GM19193 (cell line): ENCODE measurements around the gene OR2F2.

Experiments used
- POLR2A ChIP-seq: IDR thresholded peaks from 4 replicates; pipeline ENCODE4 v1.6.1; 2011; ENCODE audit not compliant: insufficient read depth, insufficient read length; ENCODE audit errors: extremely low read depth

The OR2F2 gene

GRCh38 chr7:143953421-143953820, 18.4 kb downstream of the OR2F2 start:
- TF ChIP-seq POLR2A = no peak

GRCh38 chr7:143954135-143954534, 19.1 kb downstream of the OR2F2 start:
- TF ChIP-seq POLR2A = no peak

- no peak for TF ChIP-seq POLR2A
These were observed 19.5 kb downstream of the OR2F2 start, which contains the start of gene OR2F1 for GRCh38 chr7:143954544-143954943. TSS of gene OR2F1 (plus strand) at chr7:143954844. CDS start at chr7:143959971, 5,127 bp downstream.

GRCh38 chr7:143958781-143959180, 23.7 kb downstream of the OR2F2 start:
- no peak for TF ChIP-seq POLR2A

DNA sequence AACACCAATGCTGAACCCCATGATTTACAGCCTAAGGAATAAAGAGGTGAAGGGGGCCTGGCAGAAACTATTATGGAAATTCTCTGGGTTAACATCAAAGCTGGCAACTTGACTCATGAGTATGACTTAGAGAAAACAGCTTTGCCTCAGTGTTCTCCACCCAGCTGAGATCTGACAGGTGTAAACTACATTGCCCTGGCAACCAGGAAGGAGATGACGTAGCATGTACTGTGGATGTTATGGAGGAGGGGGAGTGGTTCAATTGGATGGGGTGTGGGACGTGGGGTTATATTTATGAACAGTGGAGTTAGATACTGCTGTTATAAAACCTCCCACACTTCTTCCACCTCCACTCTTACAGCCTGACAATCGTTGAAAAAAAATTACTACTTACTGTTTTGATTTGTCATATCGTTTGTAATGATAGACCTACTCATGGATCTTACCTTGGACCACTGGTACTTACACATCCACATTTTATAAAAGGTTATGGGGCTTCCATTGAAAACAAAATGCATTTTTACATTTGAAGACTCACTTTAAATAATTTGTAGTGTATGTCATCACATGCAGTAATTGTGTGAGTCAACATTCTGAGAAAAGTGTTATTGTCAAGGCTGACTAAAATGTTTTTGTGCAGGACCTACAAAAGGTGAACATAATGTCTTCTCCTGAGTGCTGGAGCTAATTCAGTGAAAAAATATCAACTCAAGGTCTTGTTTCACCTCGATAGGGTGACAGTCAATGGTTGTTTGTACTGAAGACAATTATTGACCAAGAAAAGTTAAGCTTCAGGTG, 26.0 kb downstream of the OR2F2 start:
- TF ChIP-seq POLR2A = no peak

DNA sequence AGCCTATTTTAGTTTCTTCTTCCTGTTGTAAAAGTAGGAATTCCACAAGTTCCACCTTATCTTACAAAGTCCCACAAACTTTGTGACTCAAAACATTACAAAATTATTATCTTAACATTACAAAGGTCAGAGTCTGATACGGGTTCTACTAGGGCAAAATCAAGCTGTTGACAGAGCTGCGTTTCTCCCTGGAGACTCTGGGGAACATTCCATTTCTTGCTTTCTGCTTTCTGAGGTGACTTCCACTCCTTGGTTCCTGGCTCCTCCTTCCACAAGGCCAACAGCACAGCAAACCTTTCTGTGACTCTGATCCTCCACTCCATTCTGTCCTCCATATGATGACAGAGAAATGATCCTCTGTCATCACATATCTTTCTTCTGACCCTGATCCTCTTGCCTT, 30.2 kb downstream of the OR2F2 start:
- no peak for TF ChIP-seq POLR2A

GRCh38 chr7:143967398-143967797, 32.4 kb downstream of the OR2F2 start:
- TF ChIP-seq POLR2A = no peak

- no peak for TF ChIP-seq POLR2A
These were observed 38.9 kb downstream of the OR2F2 start for GRCh38 chr7:143973870-143974416.

- no peak for TF ChIP-seq POLR2A
These were observed 39.4 kb downstream of the OR2F2 start for GRCh38 chr7:143974459-143974858.

GRCh38 chr7:143975617-143976016, 40.6 kb downstream of the OR2F2 start:
- TF ChIP-seq POLR2A = no peak

GRCh38 chr7:143978585-143978984, 43.6 kb downstream of the OR2F2 start:
- no peak for TF ChIP-seq POLR2A

GRCh38 chr7:143979359-143979758, 44.3 kb downstream of the OR2F2 start:
- TF ChIP-seq POLR2A = no peak

DNA sequence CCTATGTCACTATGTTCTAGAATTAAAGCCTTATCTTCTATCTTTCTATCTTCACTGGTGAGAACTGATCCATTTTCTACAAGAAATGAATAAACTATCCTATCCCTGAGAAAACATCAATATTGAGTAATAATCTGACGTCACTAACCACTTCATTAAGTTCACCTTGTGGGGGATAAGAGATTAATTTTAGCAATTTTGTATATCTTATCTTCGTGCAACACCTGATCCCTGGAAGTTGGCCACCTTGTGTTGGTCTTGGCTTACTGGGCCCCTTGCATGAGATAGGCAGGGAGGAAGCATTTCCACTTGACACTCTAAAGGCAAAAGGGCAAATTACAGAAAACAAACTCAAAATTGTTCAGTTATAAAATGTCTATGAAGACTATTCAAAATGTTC, 45.0 kb downstream of the OR2F2 start:
- no peak for TF ChIP-seq POLR2A

DNA sequence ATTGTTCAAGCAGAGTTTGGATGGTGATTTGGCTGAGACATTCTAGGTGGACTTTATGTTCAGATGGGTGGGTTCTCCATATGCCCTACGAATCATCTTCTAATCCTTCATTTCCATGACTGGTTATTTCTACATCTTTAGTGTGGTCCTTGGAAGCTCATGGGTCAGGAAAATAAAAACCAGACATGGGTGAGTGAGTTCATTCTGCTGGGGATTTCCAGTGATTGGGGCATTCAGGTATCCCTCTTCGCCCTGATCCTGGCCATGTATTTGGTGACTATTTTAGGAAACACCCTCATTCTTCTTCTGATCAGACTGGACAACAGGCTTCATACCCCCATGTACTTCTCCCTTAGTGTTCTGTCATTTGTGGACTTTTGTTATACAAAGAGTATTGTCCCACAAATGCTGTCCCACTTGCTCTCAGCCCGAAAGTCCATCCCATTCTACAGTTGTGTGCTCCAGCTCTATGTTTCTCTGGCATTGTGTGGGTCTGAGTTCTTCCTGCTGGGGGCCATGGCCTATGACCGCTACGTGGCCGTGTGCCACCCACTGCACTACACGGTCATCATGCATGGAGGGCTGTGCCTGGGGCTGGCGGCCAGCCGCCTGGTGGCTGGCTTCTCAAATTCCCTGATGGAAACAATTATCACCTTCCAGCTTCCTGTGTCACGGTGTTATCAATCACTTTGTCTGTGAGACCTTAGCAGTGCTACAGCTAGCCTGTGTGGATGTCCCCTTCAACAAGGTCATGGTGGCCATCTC, 45.9 kb downstream of the OR2F2 start:
- TF ChIP-seq POLR2A = no peak

- no peak for TF ChIP-seq POLR2A
These were observed 48.9 kb downstream of the OR2F2 start for GRCh38 chr7:143983960-143984359.
